ENCODE measurements around the gene MAP3K13. TPM values are rescaled to one million over a fixed set of nuclear protein-coding genes. Genes with fewer than 3 reads are reported as not detected.

MAP3K13 gene
- total and polyA plus RNA-seq, 2 donors, result 16.4 to 33.5 TPM

- DNase-seq (ENCODE audit: extremely low spot score), result no peak
- no peak overlapping the region for H3K27ac ChIP-seq (ENCODE audit: low read depth)
- H3K4me1 ChIP-seq (ENCODE audit: insufficient read depth), result no peaks in the 10 kb centered on the region
- no peaks in the 10 kb centered on the region for H3K36me3 ChIP-seq (ENCODE audit: insufficient read depth)
- H3K4me3 ChIP-seq (ENCODE audit: low read depth, low read length), result no peak overlapping the region
- 81% methylated on average over 2 of the region's 2 CpGs for WGBS
These were observed 171.6 kb downstream of the MAP3K13 start for GRCh38 chr3:185534511-185534910.

GRCh38 chr3:185537369-185537970, 174.5 kb downstream of the MAP3K13 start:
- no peaks in the 10 kb centered on the region for H3K36me3 ChIP-seq (ENCODE audit: insufficient read depth)
- no peaks in the 10 kb centered on the region for H3K4me1 ChIP-seq (ENCODE audit: insufficient read depth)
- no peak for DNase-seq (ENCODE audit: extremely low spot score)
- H3K27ac ChIP-seq (ENCODE audit: low read depth), result no peak overlapping the region
- H3K4me3 ChIP-seq (ENCODE audit: low read depth, low read length), result no peak overlapping the region
- 60% methylated on average over 9 of the region's 9 CpGs for WGBS

Other genes starting within 250 kb of the MAP3K13 start
- 29.9 TPM for gene C3orf70, start 210.1 kb upstream of the MAP3K13 start, total RNA-seq
- 13.6 TPM for gene C3orf70, start 210.1 kb upstream of the MAP3K13 start, polyA plus RNA-seq
- 3.4 TPM for gene EHHADH, start 109.1 kb upstream of the MAP3K13 start, total RNA-seq
- 5.1 TPM for gene EHHADH, start 109.1 kb upstream of the MAP3K13 start, polyA plus RNA-seq
- gene TMEM41A, start 135.9 kb downstream of the MAP3K13 start, total RNA-seq, result 15.2 TPM
- gene TMEM41A, start 135.9 kb downstream of the MAP3K13 start, polyA plus RNA-seq, result 10.8 TPM
- gene LIPH, start 189.5 kb downstream of the MAP3K13 start, total RNA-seq, result 10.1 TPM
- 2.8 TPM for gene LIPH, start 189.5 kb downstream of the MAP3K13 start, polyA plus RNA-seq
- gene SENP2, start 223.2 kb downstream of the MAP3K13 start, total RNA-seq, result 45.7 TPM
- gene SENP2, start 223.2 kb downstream of the MAP3K13 start, polyA plus RNA-seq, result 21.9 TPM

All from urinary bladder (tissue), 4 donors.